PFSK-1 (cell line): ENCODE data around the gene ACOX2.

Experiments used
- FOXP2 ChIP-seq: optimal IDR thresholded peaks from 2 replicates; pipeline ENCODE3; 2011; ENCODE audit warnings: borderline replicate concordance, control low read depth, inconsistent platforms; ENCODE audit not compliant: insufficient read depth; ENCODE audit errors: extremely low read length, extremely low read depth
- POLR2AphosphoS5 ChIP-seq: IDR thresholded peaks from 2 replicates; pipeline ENCODE4 v1.6.1; 2012; ENCODE audit warnings: low read depth, mild to moderate bottlenecking, control low read depth, low read length, moderate library complexity
- REST ChIP-seq, 2 experiments: IDR thresholded peaks; 2 replicates each; pipeline versions ENCODE4 v1.6.1 to v1.8.0; 2011 to 2012; ENCODE audit warnings: low read depth in 2 of 2, low read length in 2 of 2, control low read depth in 1 of 2, inconsistent platforms in 1 of 2, mild to moderate bottlenecking in 1 of 2, moderate library complexity in 1 of 2; ENCODE audit not compliant: insufficient read depth in 1 of 2
- SIN3A ChIP-seq: IDR thresholded peaks from 2 replicates; pipeline ENCODE4 v1.6.1; 2012; ENCODE audit warnings: mild to moderate bottlenecking, low read length, moderate library complexity, borderline replicate concordance; ENCODE audit not compliant: insufficient read depth
- TAF1 ChIP-seq: IDR thresholded peaks from 2 replicates; pipeline ENCODE4 v1.6.1; 2012; ENCODE audit warnings: low read length, control low read depth, borderline replicate concordance; ENCODE audit not compliant: insufficient read depth

Gene ACOX2

GRCh38 chr3:58568572-58569286, 31.7 kb upstream of the ACOX2 start:
- TF ChIP-seq FOXP2, result peak; percentile 25
- no peak for TF ChIP-seq SIN3A

- TF ChIP-seq SIN3A (no peak), POLR2AphosphoS5 (no peak), TAF1 (no peak), REST (IDR thresholded peaks at IDR 0.05; ENCODE audit: insufficient read depth in 1 of 2, low read depth in 2 of 2, low read length in 2 of 2) (no peak), FOXP2 (no peak)
Observed at GRCh38 chr3:58567251-58567515, 30.2 kb upstream of the ACOX2 start.

GRCh38 chr3:58566398-58567250, 29.6 kb upstream of the ACOX2 start:
- no peak for TF ChIP-seq FOXP2
- no peak for TF ChIP-seq REST (IDR thresholded peaks at IDR 0.05; ENCODE audit: insufficient read depth in 1 of 2, low read depth in 2 of 2, low read length in 2 of 2)

GRCh38 chr3:58565621-58566397, 28.8 kb upstream of the ACOX2 start:
- TF ChIP-seq TAF1 (no peak), FOXP2 (no peak), REST (IDR thresholded peaks at IDR 0.05; ENCODE audit: insufficient read depth in 1 of 2, low read depth in 2 of 2, low read length in 2 of 2) (no peak), POLR2AphosphoS5 (no peak), SIN3A (no peak)

- TF ChIP-seq FOXP2 (no peak), POLR2AphosphoS5 (no peak), TAF1 (no peak), SIN3A (no peak), REST (IDR thresholded peaks at IDR 0.05; ENCODE audit: insufficient read depth in 1 of 2, low read depth in 2 of 2, low read length in 2 of 2) (no peak)
Observed at GRCh38 chr3:58564456-58565160, 27.6 kb upstream of the ACOX2 start.
